DMS53 treated with DMSO at 0.1 percent for 48 hours (cell line): ENCODE results near the gene PAM.

Source experiments
- DNase-seq: peaks from one replicate; lab custom pipeline; 2025; ENCODE audit not compliant: unreplicated experiment; lab: John Stamatoyannopoulos, UW

Gene PAM

GRCh38 chr5:102927007-102927406 lies 171.9 kb downstream of the PAM start:
- no peak for DNase-seq

- no peak for DNase-seq
These were observed 175.1 kb downstream of the PAM start for GRCh38 chr5:102930244-102930643.

- DNase-seq: no peak
These were observed 176.1 kb downstream of the PAM start for GRCh38 chr5:102931085-102931725.

- DNase-seq: no peak
These were observed 177.7 kb downstream of the PAM start for GRCh38 chr5:102932781-102933180.

- DNase-seq: no peak
These were observed 178.2 kb downstream of the PAM start for GRCh38 chr5:102933316-102933715.

- DNase-seq: no peak
These were observed 178.8 kb downstream of the PAM start for GRCh38 chr5:102933721-102934459.

GRCh38 chr5:102937894-102938293 lies 182.8 kb downstream of the PAM start:
- no peak for DNase-seq

- DNase-seq: no peak
These were observed 186.0 kb downstream of the PAM start for GRCh38 chr5:102941111-102941510.

GRCh38 chr5:102946414-102946813 lies 191.3 kb downstream of the PAM start:
- no peak for DNase-seq

- DNase-seq: no peak
These were observed 191.9 kb downstream of the PAM start for GRCh38 chr5:102946971-102947370.

GRCh38 chr5:102955488-102955887 lies 200.4 kb downstream of the PAM start:
- DNase-seq: no peak

- DNase-seq: no peak
These were observed 201.5 kb downstream of the PAM start for GRCh38 chr5:102956599-102956998.

- no peak for DNase-seq
These were observed 202.0 kb downstream of the PAM start for GRCh38 chr5:102957141-102957540.

GRCh38 chr5:102958481-102959011 lies 203.4 kb downstream of the PAM start:
- DNase-seq: peak; percentile 34

- no peak for DNase-seq
These were observed 203.9 kb downstream of the PAM start for GRCh38 chr5:102959055-102959454.

- DNase-seq: no peak
These were observed 206.6 kb downstream of the PAM start for GRCh38 chr5:102961671-102962070.

GRCh38 chr5:102965653-102966052 lies 210.5 kb downstream of the PAM start:
- no peak for DNase-seq

GRCh38 chr5:102969641-102970040 lies 214.5 kb downstream of the PAM start:
- DNase-seq: no peak

GRCh38 chr5:102971676-102972293 lies 216.7 kb downstream of the PAM start:
- peak; percentile 5 for DNase-seq

GRCh38 chr5:102974177-102974576 lies 219.1 kb downstream of the PAM start:
- no peak for DNase-seq

GRCh38 chr5:102975045-102975444 lies 219.9 kb downstream of the PAM start:
- DNase-seq: no peak
